ENCODE measurements around the gene ACR.
"Not testable (repeated sequence)": the region's sequence is repeated elsewhere in the genome, so short reads cannot be mapped to it uniquely, and the experiment has no call there.

DNA sequence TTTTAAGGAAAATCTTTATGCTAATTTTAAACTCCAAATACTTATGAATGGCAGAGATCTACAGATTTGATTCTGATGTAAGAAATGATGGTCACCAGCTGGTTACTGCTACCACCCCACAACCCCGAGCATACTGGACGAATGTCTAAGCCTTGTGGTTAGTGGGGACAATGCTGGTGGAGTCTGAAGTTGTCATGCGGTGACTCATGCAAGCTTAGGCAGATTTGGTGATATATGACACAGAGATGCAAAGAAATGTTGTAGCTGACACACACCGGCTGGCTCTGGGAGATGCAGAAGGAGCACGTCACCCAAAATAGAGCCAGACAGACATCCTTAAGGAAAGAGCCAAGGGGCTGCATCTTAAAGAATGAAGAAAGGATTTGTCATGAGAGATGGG, 48.9 kb downstream of the ACR start:
- TF ChIP-seq POLR2A, TAF1, SPI1, POLR2AphosphoS5, POU2F2 (IDR thresholded peaks at IDR 0.05; ENCODE audit: low read depth, low read length): not testable (repeated sequence)
